Caco-2 (cell line): ENCODE results near the gene ATG12. TPM values are rescaled to one million over a fixed set of nuclear protein-coding genes. Genes with fewer than 3 reads are reported as not detected.

Experiments
- BruUV-seq: library from RNA; stranded (reverse); fragments of 400-500 nt; replicated peaks from 2 replicates; lab custom pipeline; 2021; lab: Mats Ljungman, UMichigan
- CTCF ChIA-PET: fragments of 300-600 bp; sonication (Branson Sonifier 250); formaldehyde crosslinking; loops from one replicate; lab custom pipeline; 2022; ENCODE audit warnings: antibody characterized with exemption; lab: Charles Lee
- POLR2A ChIA-PET: fragments of 300-600 bp; sonication (Branson Sonifier 250); formaldehyde crosslinking; loops from one replicate; lab custom pipeline; 2022; ENCODE audit warnings: antibody characterized with exemption; lab: Charles Lee
- DNase-seq, 2 experiments: peaks; one replicate each; pipeline versions ENCODE4 v3.0.0 to v3.0.0-alpha.2; 2020 to 2022
- H3K27me3 ChIP-seq: replicated peaks from 2 replicates; pipeline ENCODE4 v1.6.0; 2011; ENCODE audit warnings: low read length; ENCODE audit not compliant: control insufficient read depth, insufficient read depth
- H3K36me3 ChIP-seq: 2 replicates; pipeline ENCODE4 v1.5.1; 2011; ENCODE audit warnings: low read length; ENCODE audit not compliant: control insufficient read depth, insufficient read depth
- H3K4me1 ChIP-seq: fragments of 250-450 bp; sonication (Bioruptor Pico); 2 replicates; pipeline ENCODE4 v1.5.1; 2020; ENCODE audit warnings: mild to moderate bottlenecking
- H3K4me3 ChIP-seq: 2 replicates; pipeline ENCODE4 v1.5.1; 2011; ENCODE audit warnings: low read depth, mild to moderate bottlenecking, control low read depth, low read length
- H3K9me3 ChIP-seq: fragments of 250-450 bp; sonication (Bioruptor Pico); 2 replicates; pipeline ENCODE4 v1.5.1; 2020; ENCODE audit warnings: mild to moderate bottlenecking, moderate library complexity
- H3K27ac Mint-ChIP-seq: one replicate; pipeline ENCODE4 v1.8.0; 2022; ENCODE audit warnings: mixed read lengths; ENCODE audit not compliant: unreplicated experiment
- H3K27me3 Mint-ChIP-seq: one replicate; pipeline ENCODE4 v1.8.0; 2022; ENCODE audit warnings: mixed read lengths; ENCODE audit not compliant: insufficient read depth, unreplicated experiment
- H3K36me3 Mint-ChIP-seq: one replicate; pipeline ENCODE4 v1.8.0; 2022; ENCODE audit warnings: mild to moderate bottlenecking, mixed read lengths; ENCODE audit not compliant: insufficient read depth, unreplicated experiment
- H3K4me1 Mint-ChIP-seq: one replicate; pipeline ENCODE4 v1.8.0; 2022; ENCODE audit warnings: low read depth, mixed read lengths; ENCODE audit not compliant: unreplicated experiment
- H3K4me3 Mint-ChIP-seq: one replicate; pipeline ENCODE4 v1.8.0; 2022; ENCODE audit warnings: mild to moderate bottlenecking, moderate library complexity, mixed read lengths; ENCODE audit not compliant: unreplicated experiment
- H3K9me3 Mint-ChIP-seq: one replicate; pipeline ENCODE4 v1.8.0; 2022; ENCODE audit warnings: mixed read lengths; ENCODE audit not compliant: unreplicated experiment
- intact Hi-C: fragments of 100-400 bp; cut with micrococcal nuclease; formaldehyde crosslinking; loops from one replicate; pipeline ENCODE4 v1.10.0; 2022; ENCODE audit not compliant: unreplicated experiment
- total RNA-seq: library from RNA; stranded (reverse); gene quantifications from 2 replicates; pipeline ENCODE4 v1.2.3, GENCODE V29; 2022
- TF ChIP-seq, protein P1 (sequence below), 2 experiments: fragments of 200-600 bp in 1 of 2; IDR thresholded peaks; 1 replicate in 1 of 2; 2 replicates in 1 of 2; pipeline versions ENCODE4 v1.5.1 to v1.8.0; 2011 to 2022; ENCODE audit warnings: antibody characterized with exemption in 1 of 2, control low read depth in 1 of 2, inconsistent platforms in 1 of 2, low read depth in 1 of 2, low read length in 1 of 2, mild to moderate bottlenecking in 1 of 2, moderate library complexity in 1 of 2; ENCODE audit not compliant: insufficient read depth in 1 of 2, severe bottlenecking in 1 of 2, unreplicated experiment in 1 of 2

The ATG12 gene
- total RNA-seq, 1 experiment from 2014 or later = 46.8 TPM

DNA sequence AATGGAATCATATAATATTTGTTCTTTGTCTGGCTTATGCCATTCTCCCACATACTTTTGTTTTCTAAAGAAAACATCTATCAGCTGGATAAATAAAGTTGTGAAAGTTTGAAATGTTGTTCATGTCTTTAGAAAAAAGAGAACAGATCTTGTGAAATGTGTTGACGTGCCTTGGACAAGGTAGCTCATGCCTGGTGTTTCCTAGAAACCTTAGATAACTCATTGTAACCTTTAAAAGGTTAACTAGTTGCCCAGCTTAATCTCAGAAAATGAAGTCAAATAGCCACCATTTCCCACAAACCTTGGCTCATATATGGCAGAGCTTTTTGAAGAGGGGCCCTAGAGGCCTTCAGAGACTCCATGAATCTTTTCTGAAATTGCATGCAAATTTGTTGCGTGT is 40.2 kb downstream of the ATG12 start:
- BruUV-seq = no TSS peak
- no peak overlapping the region for H3K27ac Mint-ChIP-seq
- no peaks in the 10 kb centered on the region for H3K27me3 Mint-ChIP-seq
- ChIA-PET CTCF (no interaction called here), POLR2A (no interaction called here)
- H3K9me3 ChIP-seq = no peaks in the 10 kb centered on the region
- no peaks in the 10 kb centered on the region for H3K27me3 ChIP-seq
- no peaks in the 10 kb centered on the region for H3K36me3 Mint-ChIP-seq
- TF ChIP-seq, protein P1, sequence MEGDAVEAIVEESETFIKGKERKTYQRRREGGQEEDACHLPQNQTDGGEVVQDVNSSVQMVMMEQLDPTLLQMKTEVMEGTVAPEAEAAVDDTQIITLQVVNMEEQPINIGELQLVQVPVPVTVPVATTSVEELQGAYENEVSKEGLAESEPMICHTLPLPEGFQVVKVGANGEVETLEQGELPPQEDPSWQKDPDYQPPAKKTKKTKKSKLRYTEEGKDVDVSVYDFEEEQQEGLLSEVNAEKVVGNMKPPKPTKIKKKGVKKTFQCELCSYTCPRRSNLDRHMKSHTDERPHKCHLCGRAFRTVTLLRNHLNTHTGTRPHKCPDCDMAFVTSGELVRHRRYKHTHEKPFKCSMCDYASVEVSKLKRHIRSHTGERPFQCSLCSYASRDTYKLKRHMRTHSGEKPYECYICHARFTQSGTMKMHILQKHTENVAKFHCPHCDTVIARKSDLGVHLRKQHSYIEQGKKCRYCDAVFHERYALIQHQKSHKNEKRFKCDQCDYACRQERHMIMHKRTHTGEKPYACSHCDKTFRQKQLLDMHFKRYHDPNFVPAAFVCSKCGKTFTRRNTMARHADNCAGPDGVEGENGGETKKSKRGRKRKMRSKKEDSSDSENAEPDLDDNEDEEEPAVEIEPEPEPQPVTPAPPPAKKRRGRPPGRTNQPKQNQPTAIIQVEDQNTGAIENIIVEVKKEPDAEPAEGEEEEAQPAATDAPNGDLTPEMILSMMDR (IDR thresholded peaks at IDR 0.05; ENCODE audit: insufficient read depth in 1 of 2, low read depth in 1 of 2, low read length in 1 of 2, severe bottlenecking in 1 of 2, unreplicated experiment in 1 of 2) = no peak
- no peaks in the 10 kb centered on the region for H3K36me3 ChIP-seq
- H3K4me1 ChIP-seq = peaks cover 12% of the 10 kb centered on the region
- no peak overlapping the region for H3K4me3 Mint-ChIP-seq
- DNase-seq = no peak
- no peaks in the 10 kb centered on the region for H3K9me3 Mint-ChIP-seq
- H3K4me1 Mint-ChIP-seq = peaks cover under 1% of the 10 kb centered on the region
- intact Hi-C loops = no loop called here
- no peak overlapping the region for H3K4me3 ChIP-seq

DNA sequence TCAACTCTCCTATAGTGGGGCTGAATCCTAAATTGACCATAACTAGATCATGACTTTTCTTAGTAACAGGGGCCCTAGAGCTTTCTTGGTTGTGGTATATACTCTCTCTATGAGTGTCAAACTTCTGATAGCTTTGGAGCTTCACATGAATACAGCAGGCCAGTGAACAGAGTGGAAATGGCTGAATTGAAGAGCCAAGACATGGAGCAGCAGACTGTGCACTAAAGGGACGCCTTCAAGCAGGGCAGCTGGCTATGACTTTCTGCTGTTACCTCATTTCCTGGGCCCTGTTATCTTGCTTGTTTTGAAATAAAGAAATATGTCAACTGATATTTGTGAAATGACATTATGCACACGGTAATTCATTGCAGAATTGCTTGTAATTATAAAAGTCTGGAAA is 41.3 kb downstream of the ATG12 start:
- no peak for DNase-seq
- H3K9me3 Mint-ChIP-seq = no peaks in the 10 kb centered on the region
- ChIA-PET POLR2A (no interaction called here), CTCF (no interaction called here)
- BruUV-seq = no TSS peak
- H3K36me3 Mint-ChIP-seq = no peaks in the 10 kb centered on the region
- intact Hi-C loops = no loop called here
- Histone ChIP-seq H3K27me3 (no peaks in the 10 kb centered on the region), H3K4me1 (peaks cover 2% of the 10 kb centered on the region; the same call in 1 of the 2 replicates), H3K9me3 (no peaks in the 10 kb centered on the region), H3K36me3 (no peaks in the 10 kb centered on the region), H3K4me3 (no peak overlapping the region)
- no peaks in the 10 kb centered on the region for H3K27me3 Mint-ChIP-seq
- no peaks in the 10 kb centered on the region for H3K4me1 Mint-ChIP-seq
- H3K4me3 Mint-ChIP-seq = no peak overlapping the region
- TF ChIP-seq, protein P1 (IDR thresholded peaks at IDR 0.05; ENCODE audit: insufficient read depth in 1 of 2, low read depth in 1 of 2, low read length in 1 of 2, severe bottlenecking in 1 of 2, unreplicated experiment in 1 of 2) = no peak
- H3K27ac Mint-ChIP-seq = no peak overlapping the region

DNA sequence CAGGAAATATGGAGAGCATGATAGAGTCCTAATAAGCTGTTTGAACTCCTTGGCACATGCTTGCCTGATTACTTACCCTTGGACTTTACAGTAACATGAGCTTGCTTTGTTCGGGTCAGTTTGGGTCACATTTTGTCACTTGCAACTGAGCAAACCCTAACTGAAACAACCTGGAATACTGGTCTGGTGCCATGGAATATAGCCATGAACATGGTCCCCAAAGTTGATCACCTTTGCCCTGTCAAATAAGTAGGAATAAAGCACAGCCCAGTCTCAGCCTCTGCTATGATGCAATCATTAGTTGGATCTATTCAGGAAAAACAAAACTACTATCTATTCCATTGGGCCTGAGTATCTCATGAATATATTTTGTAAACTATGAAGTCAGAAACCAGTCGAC is 43.1 kb downstream of the ATG12 start:
- Histone ChIP-seq H3K27me3 (no peaks in the 10 kb centered on the region), H3K36me3 (no peaks in the 10 kb centered on the region), H3K4me3 (no peak overlapping the region), H3K4me1 (no peaks in the 10 kb centered on the region), H3K9me3 (no peaks in the 10 kb centered on the region)
- no peak for DNase-seq
- Mint-ChIP-seq H3K4me1 (no peaks in the 10 kb centered on the region), H3K27me3 (no peaks in the 10 kb centered on the region), H3K27ac (no peak overlapping the region), H3K9me3 (no peaks in the 10 kb centered on the region), H3K36me3 (no peaks in the 10 kb centered on the region), H3K4me3 (no peak overlapping the region)
- no TSS peak for BruUV-seq
- TF ChIP-seq, protein P1 (IDR thresholded peaks at IDR 0.05; ENCODE audit: insufficient read depth in 1 of 2, low read depth in 1 of 2, low read length in 1 of 2, severe bottlenecking in 1 of 2, unreplicated experiment in 1 of 2) = no peak
- POLR2A ChIA-PET = no interaction called here
- intact Hi-C loops = no loop called here
- CTCF ChIA-PET = no interaction called here
